ENCODE measurements around the gene DNAH5.

DNAH5 gene

DNA sequence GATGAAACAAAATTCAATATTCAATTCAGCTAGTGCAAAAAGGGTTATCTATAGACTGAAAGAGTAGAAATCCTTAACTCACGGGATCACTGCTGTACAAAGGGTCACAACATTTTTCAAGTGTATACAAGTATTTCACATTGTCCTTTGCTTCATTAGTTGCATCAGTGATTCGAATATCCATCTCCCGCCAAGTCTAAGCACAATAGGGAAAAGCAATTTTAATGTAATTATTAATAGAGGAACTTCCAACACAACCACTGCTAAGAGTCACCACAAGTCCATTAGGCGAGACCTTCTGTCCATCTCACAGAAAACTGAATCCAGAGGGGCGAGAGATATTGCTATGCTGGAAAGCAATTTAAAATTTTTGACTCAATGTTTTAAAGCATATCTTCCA is 27.4 kb downstream of the DNAH5 start:
- TF ChIP-seq ZBTB7A (IDR thresholded peaks at IDR 0.05; ENCODE audit: low read depth) (no peak), YY1 (IDR thresholded peaks at IDR 0.05; ENCODE audit: low read depth) (no peak), CEBPB (IDR thresholded peaks at IDR 0.05) (no peak), EP300 (IDR thresholded peaks at IDR 0.05; ENCODE audit: borderline replicate concordance) (no peak), TEAD4 (IDR thresholded peaks at IDR 0.05) (no peak), CREB1 (IDR thresholded peaks at IDR 0.05; ENCODE audit: low read depth) (no peak), REST (IDR thresholded peaks at IDR 0.05; ENCODE audit: low read depth) (no peak), TCF12 (IDR thresholded peaks at IDR 0.05; ENCODE audit: low read depth) (no peak), NFIC (IDR thresholded peaks at IDR 0.05) (no peak), TAF1 (IDR thresholded peaks at IDR 0.05; ENCODE audit: low read depth) (no peak)

DNA sequence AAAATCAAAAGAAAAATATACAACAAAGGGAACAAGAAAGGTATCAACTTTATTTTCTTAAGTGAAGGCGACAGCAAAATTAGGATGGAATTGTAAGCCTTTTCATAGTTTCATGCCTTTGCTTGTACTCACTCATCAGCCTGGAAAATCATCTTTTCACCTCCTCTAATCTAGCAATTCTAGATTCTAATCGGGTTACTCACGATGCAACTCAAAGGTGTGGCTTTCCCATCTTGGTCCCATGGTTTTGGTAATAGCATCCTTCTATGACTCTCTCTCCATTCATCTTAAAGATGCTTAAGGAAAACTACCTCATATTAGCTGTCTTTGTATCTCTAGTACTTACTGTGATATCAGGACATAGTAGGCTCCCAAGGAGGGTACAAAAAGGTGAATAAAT is 30.5 kb downstream of the DNAH5 start:
- TF ChIP-seq ZBTB7A (IDR thresholded peaks at IDR 0.05; ENCODE audit: low read depth) (no peak), EP300 (IDR thresholded peaks at IDR 0.05; ENCODE audit: borderline replicate concordance) (no peak), EGR1 (IDR thresholded peaks at IDR 0.05) (no peak), TAF1 (IDR thresholded peaks at IDR 0.05; ENCODE audit: low read depth) (no peak), NFIC (IDR thresholded peaks at IDR 0.05) (no peak), FOXM1 (IDR thresholded peaks at IDR 0.05; ENCODE audit: borderline replicate concordance, low read depth) (no peak), TEAD4 (IDR thresholded peaks at IDR 0.05) (no peak), USF1 (IDR thresholded peaks at IDR 0.05) (no peak), REST (IDR thresholded peaks at IDR 0.05; ENCODE audit: low read depth) (no peak), TCF12 (IDR thresholded peaks at IDR 0.05; ENCODE audit: low read depth) (no peak), CREB1 (IDR thresholded peaks at IDR 0.05; ENCODE audit: low read depth) (no peak), YY1 (IDR thresholded peaks at IDR 0.05; ENCODE audit: low read depth) (no peak), MAX (IDR thresholded peaks at IDR 0.05) (no peak), CEBPB (IDR thresholded peaks at IDR 0.05) (no peak), RAD21 (IDR thresholded peaks at IDR 0.05; ENCODE audit: low read depth) (no peak)

- TF ChIP-seq TEAD4 (IDR thresholded peaks at IDR 0.05) (no peak), YY1 (IDR thresholded peaks at IDR 0.05; ENCODE audit: low read depth) (no peak), NFIC (IDR thresholded peaks at IDR 0.05) (no peak)
These were observed 33.7 kb downstream of the DNAH5 start for GRCh38 chr5:13910637-13911288.

DNA sequence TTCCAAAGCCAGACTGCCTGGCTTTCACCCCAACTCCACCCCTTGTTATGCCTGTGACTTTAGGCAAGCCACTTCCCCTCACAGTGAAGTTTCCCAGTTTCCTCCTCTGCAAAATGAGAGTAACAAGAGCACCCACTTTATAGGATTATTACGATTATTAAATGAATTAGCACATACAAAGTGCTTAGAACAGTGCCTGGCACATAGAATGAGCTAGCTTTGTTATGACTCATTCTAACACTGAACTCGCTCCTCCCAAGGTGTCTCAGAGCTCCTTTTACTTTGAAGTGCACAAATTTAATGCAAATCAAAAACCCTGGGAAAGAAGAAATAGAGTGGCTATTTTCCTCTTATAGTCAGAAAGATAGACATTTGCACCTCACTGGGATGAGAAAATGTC is 34.3 kb downstream of the DNAH5 start:
- TF ChIP-seq TAF1 (IDR thresholded peaks at IDR 0.05; ENCODE audit: low read depth) (no peak), FOXM1 (IDR thresholded peaks at IDR 0.05; ENCODE audit: borderline replicate concordance, low read depth) (no peak), CEBPB (IDR thresholded peaks at IDR 0.05) (no peak), YY1 (IDR thresholded peaks at IDR 0.05; ENCODE audit: low read depth) (no peak), USF1 (IDR thresholded peaks at IDR 0.05) (no peak), TEAD4 (IDR thresholded peaks at IDR 0.05) (no peak), CREB1 (IDR thresholded peaks at IDR 0.05; ENCODE audit: low read depth) (no peak), RAD21 (IDR thresholded peaks at IDR 0.05; ENCODE audit: low read depth) (no peak), REST (IDR thresholded peaks at IDR 0.05; ENCODE audit: low read depth) (no peak), EGR1 (IDR thresholded peaks at IDR 0.05) (no peak), ZBTB7A (IDR thresholded peaks at IDR 0.05; ENCODE audit: low read depth) (no peak), EP300 (IDR thresholded peaks at IDR 0.05; ENCODE audit: borderline replicate concordance) (no peak), MAX (IDR thresholded peaks at IDR 0.05) (no peak), NFIC (IDR thresholded peaks at IDR 0.05) (no peak), TCF12 (IDR thresholded peaks at IDR 0.05; ENCODE audit: low read depth) (no peak)

Data from Ishikawa (cell line).